ENCODE results near the gene HOXC10.

Gene HOXC10

GRCh38 chr12:53950789-53951576, 34.0 kb upstream of the HOXC10 start:
- DNase-seq: no peak

- DNase-seq: no peak
Measured at GRCh38 chr12:53951577-53952334, 33.2 kb upstream of the HOXC10 start.

GRCh38 chr12:53952335-53952694, 32.6 kb upstream of the HOXC10 start:
- no peak for DNase-seq

GRCh38 chr12:53952871-53953734, 31.8 kb upstream of the HOXC10 start:
- DNase-seq: no peak

- no peak for DNase-seq
Measured at GRCh38 chr12:53953831-53954693, 30.9 kb upstream of the HOXC10 start.

GRCh38 chr12:53954694-53955035, 30.3 kb upstream of the HOXC10 start, which contains the start of gene HOXC12:
Gene HOXC12 (plus strand): TSS chr12:53954903. CDS start chr12:53954930, 27 bp downstream.
- DNase-seq: no peak

- no peak for DNase-seq
Measured at GRCh38 chr12:53955036-53955775, 29.7 kb upstream of the HOXC10 start.

- no peak for DNase-seq
Measured at GRCh38 chr12:53955776-53956250, 29.1 kb upstream of the HOXC10 start.

GRCh38 chr12:53956251-53956887, 28.6 kb upstream of the HOXC10 start:
- DNase-seq: no peak

- DNase-seq: no peak
Measured at GRCh38 chr12:53956914-53957536, 27.9 kb upstream of the HOXC10 start.

- DNase-seq: no peak
Measured at GRCh38 chr12:53958128-53958527, 26.8 kb upstream of the HOXC10 start.

GRCh38 chr12:53959314-53959713, 25.6 kb upstream of the HOXC10 start:
- no peak for DNase-seq

- DNase-seq: no peak
Measured at GRCh38 chr12:53960187-53961024, 24.5 kb upstream of the HOXC10 start.

- no peak for DNase-seq
Measured at GRCh38 chr12:53961025-53961761, 23.8 kb upstream of the HOXC10 start.

GRCh38 chr12:53963005-53963404, 21.9 kb upstream of the HOXC10 start:
- DNase-seq: no peak

GRCh38 chr12:53963434-53964314, 21.3 kb upstream of the HOXC10 start:
- DNase-seq: no peak

- no peak for DNase-seq
Measured at GRCh38 chr12:53964315-53964713, 20.6 kb upstream of the HOXC10 start.
